Tibial artery (tissue), 4 donors: ENCODE measurements around the gene SORCS1.

ENCODE experiments used
- DNase-seq, 2 donors: peaks; one replicate each; pipeline ENCODE4 v3.0.0-alpha.2; 2019
- H3K27ac ChIP-seq, 2 donors: fragments of 200-600 bp; sonication (generic) in 1 of 2; 1 replicate in 1 of 2; 2 replicates in 1 of 2; pipeline ENCODE4 v1.5.1; 2018 to 2019; ENCODE audit warnings: mild to moderate bottlenecking in 1 of 2
- H3K27me3 ChIP-seq, 2 donors: fragments of 200-600 bp; sonication (generic) in 1 of 2; one replicate each; pipeline versions ENCODE4 v1.5.1 to v1.6.0; 2016 to 2019
- H3K36me3 ChIP-seq, 3 donors: fragments of 200-600 bp; sonication (generic) in 2 of 3; one replicate each; pipeline ENCODE4 v1.5.1; 2016 to 2019; ENCODE audit warnings: mild to moderate bottlenecking in 2 of 3
- H3K4me1 ChIP-seq, 4 donors: fragments of 200-600 bp; sonication (generic) in 2 of 4; 1 replicate in 3 of 4; 2 replicates in 1 of 4; pipeline ENCODE4 v1.5.1; 2016 to 2019
- H3K4me3 ChIP-seq, 2 donors: fragments of 200-600 bp; sonication (generic) in 1 of 2; 1 replicate in 1 of 2; 2 replicates in 1 of 2; pipeline ENCODE4 v1.5.1; 2018 to 2019; ENCODE audit warnings: mild to moderate bottlenecking in 2 of 2
- H3K9me3 ChIP-seq, 3 donors: fragments of 200-600 bp; sonication (generic) in 1 of 3; one replicate each; pipeline ENCODE4 v1.5.1; 2016 to 2019
- intact Hi-C: fragments of 100-400 bp; cut with DNase I; formaldehyde crosslinking; loops from one replicate; pipeline ENCODE4 v1.15.0; 2023; ENCODE audit warnings: low total_unique reads
- TF ChIP-seq, protein P1 (sequence below), 2 experiments: fragments of 200-600 bp in 1 of 2; fragments of 450-650 bp in 1 of 2; IDR thresholded peaks; one replicate each; pipeline ENCODE4 v1.5.1; 2017 to 2019; ENCODE audit warnings: antibody characterized with exemption in 2 of 2, mild to moderate bottlenecking in 1 of 2, moderate library complexity in 1 of 2

SORCS1 gene

DNA sequence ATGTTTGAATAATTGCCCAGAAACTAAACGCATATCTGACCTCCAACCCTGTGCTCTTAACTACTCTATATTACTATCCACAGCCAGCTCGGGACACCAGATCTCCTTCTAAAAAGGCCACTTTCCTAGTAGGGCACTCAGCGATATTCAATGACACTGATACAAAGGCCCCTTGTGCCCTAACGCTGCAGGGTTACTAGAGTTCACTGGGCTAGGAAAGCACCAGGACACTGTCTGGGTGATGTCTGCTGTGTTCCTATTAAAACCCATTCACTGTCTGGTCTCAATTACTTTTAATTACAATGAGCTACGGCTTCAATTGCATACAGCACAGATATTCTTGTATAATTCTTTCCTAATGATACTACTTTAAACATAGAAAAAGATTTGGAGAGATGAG lies 91.7 kb downstream of the SORCS1 start:
- intact Hi-C loops = no loop called here
- Histone ChIP-seq H3K9me3 (no peaks in the 10 kb centered on the region), H3K27me3 (no peaks in the 10 kb centered on the region), H3K36me3 (no peaks in the 10 kb centered on the region), H3K4me3 (no peak overlapping the region), H3K27ac (no peak overlapping the region), H3K4me1 (no peaks in the 10 kb centered on the region)
- TF ChIP-seq, protein P1, sequence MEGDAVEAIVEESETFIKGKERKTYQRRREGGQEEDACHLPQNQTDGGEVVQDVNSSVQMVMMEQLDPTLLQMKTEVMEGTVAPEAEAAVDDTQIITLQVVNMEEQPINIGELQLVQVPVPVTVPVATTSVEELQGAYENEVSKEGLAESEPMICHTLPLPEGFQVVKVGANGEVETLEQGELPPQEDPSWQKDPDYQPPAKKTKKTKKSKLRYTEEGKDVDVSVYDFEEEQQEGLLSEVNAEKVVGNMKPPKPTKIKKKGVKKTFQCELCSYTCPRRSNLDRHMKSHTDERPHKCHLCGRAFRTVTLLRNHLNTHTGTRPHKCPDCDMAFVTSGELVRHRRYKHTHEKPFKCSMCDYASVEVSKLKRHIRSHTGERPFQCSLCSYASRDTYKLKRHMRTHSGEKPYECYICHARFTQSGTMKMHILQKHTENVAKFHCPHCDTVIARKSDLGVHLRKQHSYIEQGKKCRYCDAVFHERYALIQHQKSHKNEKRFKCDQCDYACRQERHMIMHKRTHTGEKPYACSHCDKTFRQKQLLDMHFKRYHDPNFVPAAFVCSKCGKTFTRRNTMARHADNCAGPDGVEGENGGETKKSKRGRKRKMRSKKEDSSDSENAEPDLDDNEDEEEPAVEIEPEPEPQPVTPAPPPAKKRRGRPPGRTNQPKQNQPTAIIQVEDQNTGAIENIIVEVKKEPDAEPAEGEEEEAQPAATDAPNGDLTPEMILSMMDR (IDR thresholded peaks at IDR 0.05) = no peak
- no peak for DNase-seq

DNA sequence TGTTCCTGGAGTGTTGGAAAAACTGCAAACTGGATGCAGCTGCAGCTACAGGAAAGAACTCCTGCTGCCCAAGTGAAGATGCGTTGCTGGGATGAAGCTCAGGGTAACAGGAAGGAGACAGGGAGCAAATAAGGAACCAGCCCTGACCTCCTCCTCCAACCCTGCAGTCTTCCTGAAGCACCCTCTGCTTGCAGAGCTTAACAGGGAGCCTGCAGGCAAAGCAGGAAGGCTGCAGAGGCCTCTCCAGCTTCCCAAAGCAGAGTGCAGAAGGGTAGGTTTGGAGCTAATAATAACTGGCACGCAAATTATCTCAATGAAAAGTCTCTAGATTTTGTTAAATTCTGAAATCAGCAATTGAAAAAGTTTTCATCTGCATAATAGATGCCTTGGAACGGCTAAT lies 92.5 kb downstream of the SORCS1 start:
- TF ChIP-seq, protein P1 (IDR thresholded peaks at IDR 0.05) = no peak
- Histone ChIP-seq H3K4me1 (no peaks in the 10 kb centered on the region), H3K9me3 (no peaks in the 10 kb centered on the region), H3K36me3 (no peaks in the 10 kb centered on the region), H3K27ac (no peak overlapping the region), H3K4me3 (no peak overlapping the region), H3K27me3 (no peaks in the 10 kb centered on the region)
- intact Hi-C loops = no loop called here
- no peak for DNase-seq

DNA sequence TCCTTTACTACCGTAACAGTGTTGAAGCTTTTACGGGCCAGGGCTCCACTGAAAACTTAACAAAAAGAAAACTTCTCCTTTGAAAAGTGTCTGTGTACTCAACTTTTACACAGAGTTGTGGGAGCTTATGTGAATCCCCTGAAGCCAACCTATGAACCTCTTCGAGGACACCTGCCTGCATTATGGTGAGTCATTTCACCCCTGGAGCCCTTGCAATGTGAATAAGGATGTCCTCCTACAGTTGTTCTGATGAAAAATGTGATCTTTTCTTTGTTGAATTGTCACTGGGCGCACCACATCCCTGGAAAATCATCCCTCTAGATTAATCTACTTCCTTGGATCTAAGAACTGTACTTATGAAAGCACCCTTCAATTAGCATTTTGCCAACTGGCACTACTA lies 93.2 kb downstream of the SORCS1 start:
- TF ChIP-seq, protein P1 (IDR thresholded peaks at IDR 0.05) = no peak
- H3K9me3 ChIP-seq = no peaks in the 10 kb centered on the region
- H3K4me1 ChIP-seq = no peaks in the 10 kb centered on the region
- no peaks in the 10 kb centered on the region for H3K27me3 ChIP-seq
- no peak overlapping the region for H3K4me3 ChIP-seq
- no peaks in the 10 kb centered on the region for H3K36me3 ChIP-seq
- intact Hi-C loops = no loop called here
- no peak for DNase-seq
- H3K27ac ChIP-seq = no peak overlapping the region

DNA sequence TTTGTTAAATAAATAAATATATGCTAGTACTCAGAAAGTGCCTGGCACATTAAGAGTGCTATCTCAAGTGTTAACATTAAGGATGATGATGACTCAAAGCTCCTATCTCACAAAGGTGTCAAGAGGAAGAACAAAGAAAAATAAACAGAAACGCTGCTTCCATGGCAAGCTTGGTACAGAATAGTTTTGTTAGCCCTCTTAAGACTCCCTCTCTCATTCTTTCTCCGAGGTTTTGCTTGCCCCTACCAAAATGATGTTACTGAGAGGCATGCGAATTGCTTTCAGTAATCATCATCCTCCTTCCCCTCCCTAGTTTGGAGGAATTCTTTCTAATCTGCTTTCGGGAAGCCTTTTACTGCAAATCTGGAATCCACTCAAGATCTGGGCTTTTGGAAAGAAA lies 96.7 kb downstream of the SORCS1 start:
- Histone ChIP-seq H3K4me1 (no peaks in the 10 kb centered on the region), H3K9me3 (no peaks in the 10 kb centered on the region), H3K27me3 (no peaks in the 10 kb centered on the region), H3K27ac (no peak overlapping the region), H3K4me3 (no peak overlapping the region), H3K36me3 (no peaks in the 10 kb centered on the region)
- no peak for DNase-seq
- TF ChIP-seq, protein P1 (IDR thresholded peaks at IDR 0.05) = no peak
- intact Hi-C loops = no loop called here

DNA sequence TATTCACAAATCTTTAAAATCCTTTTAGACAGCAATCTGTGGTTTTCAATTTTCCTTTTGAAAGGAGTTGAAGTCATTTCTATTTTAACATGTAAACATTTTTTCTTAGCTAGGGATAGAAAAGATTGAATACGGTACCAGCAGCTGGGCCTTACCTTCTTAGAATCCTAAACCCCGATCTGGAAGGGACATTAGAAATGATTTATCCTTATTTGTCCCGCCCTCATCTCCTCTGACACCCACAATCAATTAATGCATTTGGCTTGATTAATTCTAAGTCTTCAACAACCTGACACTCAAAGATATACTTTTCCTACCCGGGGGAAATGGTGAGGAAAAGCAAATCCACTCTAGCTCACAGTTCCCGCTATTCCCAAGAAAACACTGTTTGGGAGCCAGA lies 100.4 kb downstream of the SORCS1 start:
- intact Hi-C loops = no loop called here
- Histone ChIP-seq H3K9me3 (no peaks in the 10 kb centered on the region), H3K4me1 (no peaks in the 10 kb centered on the region), H3K4me3 (no peak overlapping the region), H3K36me3 (no peaks in the 10 kb centered on the region), H3K27ac (no peak overlapping the region), H3K27me3 (no peaks in the 10 kb centered on the region)
- DNase-seq = no peak
- TF ChIP-seq, protein P1 (IDR thresholded peaks at IDR 0.05) = no peak

DNA sequence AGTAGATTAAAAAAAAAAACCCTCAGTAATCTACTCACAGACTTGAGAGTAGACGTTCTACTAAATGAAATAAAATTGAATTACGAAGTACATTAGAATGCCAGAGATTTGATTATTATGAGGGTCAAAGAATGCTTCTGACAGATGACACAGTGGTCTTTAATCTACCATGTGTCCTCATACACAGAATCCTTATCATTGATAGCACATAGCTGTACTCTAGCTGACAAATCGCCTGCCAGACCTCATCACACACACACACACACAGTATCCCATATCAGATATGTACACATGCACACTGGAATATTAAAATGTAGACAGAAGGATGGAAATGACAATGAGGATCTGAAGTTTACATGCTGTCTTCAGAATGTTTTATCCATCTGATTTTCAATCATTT lies 104.6 kb downstream of the SORCS1 start:
- intact Hi-C loops = no loop called here
- no peaks in the 10 kb centered on the region for H3K27me3 ChIP-seq
- no peaks in the 10 kb centered on the region for H3K36me3 ChIP-seq
- no peak overlapping the region for H3K4me3 ChIP-seq
- H3K27ac ChIP-seq = no peak overlapping the region
- no peaks in the 10 kb centered on the region for H3K9me3 ChIP-seq
- TF ChIP-seq, protein P1 (IDR thresholded peaks at IDR 0.05) = no peak
- H3K4me1 ChIP-seq = no peaks in the 10 kb centered on the region
- no peak for DNase-seq
